SK-MEL-5 (cell line): ENCODE measurements around the gene TBC1D12. TPM values are rescaled to one million over a fixed set of nuclear protein-coding genes. Genes with fewer than 3 reads are reported as not detected.
A peak's percentile ranks its signal among the peaks of the same experiment; 100 is the strongest.

Source experiments
- DNase-seq: peaks from one replicate; pipeline ENCODE4 v3.0.0-alpha.2; 2016; ENCODE audit warnings: low read depth, low spot score
- in situ Hi-C: cut with HindIII; loops from 2 replicates; pipeline ENCODE4 v1.10.0; 2016; ENCODE audit warnings: low sequenced_read_pairs, high pct_unique_total_duplicates, low pct_unique_long_range_greater_than_20kb
- total RNA-seq: library from RNA; depleted of rRNA; stranded (reverse); fragments of >200 nt; shearing (Covaris generic); gene quantifications from 2 replicates; pipeline ENCODE4 v1.2.3, GENCODE V29; 2014

The TBC1D12 gene
- total RNA-seq, 1 experiment from 2014 or later: 9.6 TPM

- no peak for DNase-seq
- in situ Hi-C loops: no loop called here
Measured at GRCh38 chr10:94398762-94399161, 3.6 kb upstream of the TBC1D12 start.

DNA sequence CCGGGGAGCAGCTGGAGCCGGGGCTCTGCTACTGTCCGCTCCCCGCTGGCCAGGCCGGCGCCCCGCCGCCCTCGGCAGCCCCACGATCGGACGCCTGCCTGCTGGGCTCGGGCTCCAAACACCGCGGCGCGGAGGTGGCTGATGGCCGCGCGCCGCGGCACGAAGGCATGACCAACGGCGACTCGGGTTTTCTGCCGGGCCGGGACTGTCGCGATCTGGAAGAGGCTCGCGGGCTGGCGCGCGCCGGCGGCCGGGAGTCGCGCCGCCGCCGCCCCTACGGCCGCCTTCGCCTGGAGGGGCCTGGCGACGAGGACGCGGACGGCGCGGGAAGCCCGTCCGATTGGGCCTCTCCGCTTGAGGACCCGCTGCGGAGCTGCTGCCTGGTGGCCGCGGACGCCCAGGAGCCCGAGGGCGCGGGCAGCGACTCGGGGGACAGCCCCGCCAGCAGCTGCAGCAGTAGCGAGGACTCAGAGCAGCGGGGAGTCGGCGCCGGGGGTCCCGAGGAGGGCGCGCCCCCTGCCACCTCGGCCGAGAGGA lies 570 bp downstream of the TBC1D12 start:
- in situ Hi-C loops: no loop called here
- no peak for DNase-seq

DNA sequence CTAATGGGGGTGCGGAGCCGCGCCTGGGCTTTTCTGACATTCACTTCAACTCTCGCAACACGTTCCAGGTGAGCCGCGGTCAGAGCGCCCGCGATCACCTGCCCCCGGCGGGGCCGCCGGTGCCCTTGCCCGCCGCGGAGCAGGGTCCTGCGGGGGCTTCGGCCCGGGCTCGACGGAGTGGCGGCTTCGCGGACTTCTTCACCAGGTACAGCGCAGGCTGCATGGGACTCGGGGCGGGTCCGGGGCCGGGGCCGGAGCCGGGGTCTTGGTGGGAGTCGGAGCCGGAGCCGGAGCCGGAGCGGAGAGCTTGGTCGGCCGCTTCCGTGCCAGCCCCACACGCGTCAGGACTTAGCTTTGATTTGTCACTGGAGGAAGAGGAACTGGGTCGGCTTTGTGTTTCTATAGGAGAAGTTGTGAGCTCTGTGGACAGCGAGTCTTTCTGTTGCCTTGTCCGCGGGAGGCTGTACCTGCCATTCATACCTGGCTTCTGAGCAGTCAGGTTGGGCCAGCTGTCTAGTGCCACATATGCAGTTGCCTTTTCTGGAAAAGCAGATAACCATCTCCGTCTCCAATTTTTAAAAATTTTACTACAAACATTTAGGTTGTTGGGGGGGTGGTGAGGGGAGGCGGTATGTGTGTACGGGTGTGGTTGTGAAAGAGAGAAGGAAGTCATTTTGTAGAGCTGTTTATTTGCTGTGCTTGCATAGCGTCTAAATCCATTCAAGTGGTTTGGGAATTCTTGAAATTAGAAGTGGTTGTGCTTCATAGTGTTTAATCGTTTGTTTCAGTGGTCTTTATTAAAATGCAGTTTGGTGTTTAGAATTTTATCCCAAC lies 1.3 kb downstream of the TBC1D12 start:
- in situ Hi-C loops: no loop called here
- DNase-seq: peak; percentile 63

- no peak for DNase-seq
- in situ Hi-C loops: no loop called here
Measured at GRCh38 chr10:94405406-94405805, 3.1 kb downstream of the TBC1D12 start.

GRCh38 chr10:94407668-94408067 lies 5.3 kb downstream of the TBC1D12 start:
- in situ Hi-C loops: no loop called here
- DNase-seq: no peak

DNA sequence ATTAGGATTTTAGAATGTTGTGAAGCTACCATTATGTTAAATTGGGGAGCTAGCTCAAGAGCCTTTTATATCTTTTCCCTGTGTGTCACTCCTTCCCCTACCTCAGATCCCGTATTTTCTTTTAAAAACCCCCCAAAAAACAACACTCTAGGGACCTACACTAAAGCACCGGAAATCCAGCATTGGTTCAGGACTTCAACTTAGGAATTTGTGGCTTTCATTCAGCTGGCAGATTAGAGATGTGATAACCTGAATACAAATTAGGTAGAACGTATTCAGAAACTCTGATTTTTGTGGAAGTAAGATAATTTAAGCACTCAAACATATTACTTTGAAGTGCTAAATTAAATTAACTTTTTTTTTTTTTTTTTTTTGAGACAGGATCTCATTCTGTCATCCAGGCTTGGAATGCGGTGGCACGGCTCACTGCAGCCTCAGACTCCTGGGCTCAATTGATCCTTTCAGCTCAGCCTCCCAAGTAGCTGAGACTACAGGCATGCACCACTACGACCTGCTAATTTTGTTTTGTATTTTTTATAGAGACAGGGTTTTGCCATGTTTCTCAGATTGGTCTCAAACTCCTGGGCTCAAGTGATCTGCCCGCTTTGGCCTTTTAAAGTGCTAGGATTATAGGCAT lies 6.8 kb downstream of the TBC1D12 start:
- in situ Hi-C loops: no loop called here
- DNase-seq: peak; percentile 5

- DNase-seq: no peak
- in situ Hi-C loops: no loop called here
Measured at GRCh38 chr10:94411304-94411703, 9.0 kb downstream of the TBC1D12 start.

DNA sequence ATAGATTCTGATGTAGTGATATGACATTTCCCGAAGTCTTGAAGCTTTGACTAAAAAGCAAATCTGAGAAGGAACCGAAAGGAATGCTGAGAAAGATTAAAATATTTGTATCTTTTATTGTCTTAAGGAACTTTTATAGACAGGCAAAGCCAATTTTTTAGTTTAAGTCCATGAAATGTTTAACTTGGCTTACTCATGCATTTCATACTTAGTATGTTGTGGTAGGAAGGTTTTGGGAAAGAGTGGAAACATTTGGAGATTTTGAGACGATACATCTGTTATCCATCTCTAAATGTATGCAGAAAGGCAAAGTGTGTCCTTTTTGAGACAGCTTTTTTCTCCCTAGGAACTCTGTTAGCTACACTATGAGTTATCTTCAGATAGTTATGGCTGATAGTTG lies 10.1 kb downstream of the TBC1D12 start:
- DNase-seq: no peak
- in situ Hi-C loops: no loop called here

- in situ Hi-C loops: no loop called here
- DNase-seq: no peak
Measured at GRCh38 chr10:94413361-94413760, 11.0 kb downstream of the TBC1D12 start.

GRCh38 chr10:94416896-94417295 lies 14.6 kb downstream of the TBC1D12 start:
- no peak for DNase-seq
- in situ Hi-C loops: no loop called here

- in situ Hi-C loops: no loop called here
- DNase-seq: no peak
Measured at GRCh38 chr10:94417321-94417720, 15.0 kb downstream of the TBC1D12 start.

GRCh38 chr10:94420516-94420915 lies 18.2 kb downstream of the TBC1D12 start:
- DNase-seq: no peak
- in situ Hi-C loops: no loop called here

GRCh38 chr10:94420998-94421528 lies 18.7 kb downstream of the TBC1D12 start:
- in situ Hi-C loops: no loop called here
- no peak for DNase-seq

- no peak for DNase-seq
- in situ Hi-C loops: no loop called here
Measured at GRCh38 chr10:94423627-94424026, 21.3 kb downstream of the TBC1D12 start.

GRCh38 chr10:94424714-94425337 lies 22.5 kb downstream of the TBC1D12 start:
- in situ Hi-C loops: no loop called here
- DNase-seq: no peak

GRCh38 chr10:94425942-94426341 lies 23.6 kb downstream of the TBC1D12 start:
- in situ Hi-C loops: no loop called here
- DNase-seq: no peak

GRCh38 chr10:94427166-94427565 lies 24.8 kb downstream of the TBC1D12 start:
- in situ Hi-C loops: no loop called here
- no peak for DNase-seq
